Fibroblast of villous mesenchyme (primary cell): ENCODE measurements around the gene CERS4. TPM values are rescaled to one million over a fixed set of nuclear protein-coding genes. Genes with fewer than 3 reads are reported as not detected.
"Not testable (repeated sequence)": the region's sequence is repeated elsewhere in the genome, so short reads cannot be mapped to it uniquely, and the experiment has no call there.

ENCODE experiments used
- DNase-seq: peaks from one replicate; pipeline ENCODE4 v3.0.0-alpha.2; 2010; ENCODE audit warnings: low read depth
- H3K4me3 ChIP-seq: 2 replicates; pipeline ENCODE4 v1.5.1; 2011; ENCODE audit warnings: low read depth, mild to moderate bottlenecking, low read length
- total RNA-seq: library from RNA; depleted of rRNA; stranded (reverse); fragments of >200 nt; gene quantifications from 2 replicates; pipeline ENCODE4 v1.2.3, GENCODE V29; 2012
- TF ChIP-seq, protein P1 (sequence below): IDR thresholded peaks from 2 replicates; pipeline ENCODE4 v1.5.1; 2012; ENCODE audit warnings: low read depth, mild to moderate bottlenecking, low read length; ENCODE audit not compliant: insufficient read depth

The CERS4 gene
- total RNA-seq, 1 donor: 6.0 TPM

DNA sequence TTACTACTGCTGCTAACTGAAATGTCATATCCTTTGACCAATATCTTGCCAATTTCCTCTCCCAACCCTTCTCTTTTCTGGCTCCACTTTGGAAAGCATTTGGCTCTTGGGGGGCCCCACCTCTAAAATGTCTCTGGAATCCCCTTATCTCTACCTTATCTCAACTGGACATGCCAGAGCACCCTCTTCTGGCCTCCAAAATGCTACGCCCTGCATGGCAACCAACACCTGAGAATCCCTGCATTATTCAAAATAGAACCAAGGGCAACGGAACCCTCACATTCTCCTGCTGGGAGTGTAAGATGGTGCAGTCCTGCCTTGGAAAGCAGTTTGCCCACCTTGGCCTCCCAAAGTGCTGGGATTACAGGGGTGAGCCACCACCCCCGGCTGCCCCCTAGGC, 35.3 kb downstream of the CERS4 start:
- no peak overlapping the region for H3K4me3 ChIP-seq
- TF ChIP-seq, protein P1, sequence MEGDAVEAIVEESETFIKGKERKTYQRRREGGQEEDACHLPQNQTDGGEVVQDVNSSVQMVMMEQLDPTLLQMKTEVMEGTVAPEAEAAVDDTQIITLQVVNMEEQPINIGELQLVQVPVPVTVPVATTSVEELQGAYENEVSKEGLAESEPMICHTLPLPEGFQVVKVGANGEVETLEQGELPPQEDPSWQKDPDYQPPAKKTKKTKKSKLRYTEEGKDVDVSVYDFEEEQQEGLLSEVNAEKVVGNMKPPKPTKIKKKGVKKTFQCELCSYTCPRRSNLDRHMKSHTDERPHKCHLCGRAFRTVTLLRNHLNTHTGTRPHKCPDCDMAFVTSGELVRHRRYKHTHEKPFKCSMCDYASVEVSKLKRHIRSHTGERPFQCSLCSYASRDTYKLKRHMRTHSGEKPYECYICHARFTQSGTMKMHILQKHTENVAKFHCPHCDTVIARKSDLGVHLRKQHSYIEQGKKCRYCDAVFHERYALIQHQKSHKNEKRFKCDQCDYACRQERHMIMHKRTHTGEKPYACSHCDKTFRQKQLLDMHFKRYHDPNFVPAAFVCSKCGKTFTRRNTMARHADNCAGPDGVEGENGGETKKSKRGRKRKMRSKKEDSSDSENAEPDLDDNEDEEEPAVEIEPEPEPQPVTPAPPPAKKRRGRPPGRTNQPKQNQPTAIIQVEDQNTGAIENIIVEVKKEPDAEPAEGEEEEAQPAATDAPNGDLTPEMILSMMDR: no peak
- DNase-seq: no peak

DNA sequence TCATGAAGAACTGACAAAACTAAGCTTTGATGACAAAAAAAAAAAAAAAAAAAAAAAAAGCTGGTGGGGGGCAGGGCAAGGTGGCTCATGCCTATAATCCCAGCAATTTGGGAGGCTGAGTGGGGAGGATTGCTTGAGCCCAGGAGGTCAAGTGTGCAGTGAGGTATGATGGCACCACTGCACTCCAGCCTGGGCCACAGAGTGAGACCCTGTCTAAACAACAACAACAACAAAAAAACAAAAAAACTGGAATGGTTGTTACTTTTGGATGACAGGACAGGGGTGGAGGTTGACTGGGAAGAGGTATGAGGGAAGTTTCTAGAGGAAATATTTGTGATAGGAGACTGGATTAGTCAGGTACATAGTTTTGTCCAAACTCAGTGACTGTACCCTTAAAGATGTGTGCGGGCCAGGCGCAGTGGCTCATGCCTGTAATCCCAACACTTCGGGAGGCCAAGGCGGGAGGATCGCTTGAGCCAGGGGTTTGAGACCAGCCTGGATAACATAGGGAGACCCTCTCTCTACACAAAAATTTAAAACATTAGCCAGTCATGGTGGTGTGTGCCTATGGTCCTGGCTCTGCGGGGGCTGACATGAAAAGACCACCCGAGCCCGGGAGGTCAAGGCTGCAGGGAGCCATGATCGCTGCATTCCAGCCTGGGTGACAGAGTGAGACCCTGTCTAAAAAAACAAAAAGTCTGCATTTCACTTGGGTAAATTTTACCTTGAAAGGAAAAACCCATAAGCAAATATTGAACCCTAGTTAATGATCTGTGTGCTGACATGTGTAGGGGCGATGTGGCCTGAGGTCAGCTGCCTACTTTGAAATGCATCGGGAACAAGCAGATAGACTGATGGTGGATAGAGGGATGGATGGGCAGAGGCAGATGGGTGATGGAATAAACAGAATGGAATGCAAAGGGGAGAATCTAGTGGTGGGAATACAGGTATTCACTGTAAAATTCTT, 37.0 kb downstream of the CERS4 start:
- H3K4me3 ChIP-seq: no peak overlapping the region
- no peak for DNase-seq
- TF ChIP-seq, protein P1: no peak

DNA sequence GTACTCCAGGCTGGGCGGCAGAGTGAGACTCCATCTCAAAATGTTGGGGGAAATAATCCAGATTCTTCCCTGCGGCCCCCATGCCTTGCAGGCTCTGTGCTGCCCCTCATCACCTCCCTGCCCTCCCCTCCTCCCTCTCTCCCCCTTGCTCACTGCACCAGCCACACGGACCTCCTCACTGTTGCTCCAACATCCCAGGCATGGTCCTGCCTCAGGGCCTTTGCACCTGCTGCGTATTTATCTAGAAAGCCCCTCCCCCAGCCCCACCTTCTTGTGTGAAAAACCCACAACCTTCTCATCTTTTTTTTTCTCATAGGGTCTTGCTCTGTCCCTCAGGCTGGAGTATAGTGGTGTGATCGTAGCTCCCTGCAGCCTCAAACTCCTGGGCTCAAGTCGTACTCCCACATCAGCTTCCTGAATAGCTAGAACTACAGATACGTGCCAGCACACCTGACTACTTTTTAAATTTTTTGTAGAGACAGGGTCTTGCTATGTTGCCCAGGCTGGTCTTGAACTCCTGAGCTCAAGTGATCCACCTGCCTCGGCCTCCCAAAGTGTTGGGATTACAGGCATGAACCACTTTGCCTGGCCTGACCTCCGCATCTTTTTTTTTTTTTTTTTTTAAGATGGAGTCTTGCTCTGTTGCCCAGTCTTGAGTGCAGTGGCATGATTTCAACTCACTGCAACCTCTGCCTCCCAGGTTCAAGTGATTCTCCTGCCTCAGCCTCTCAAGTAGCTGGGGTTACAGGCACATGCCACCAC, 38.1 kb downstream of the CERS4 start:
- H3K4me3 ChIP-seq, DNase-seq: not testable (repeated sequence)

DNA sequence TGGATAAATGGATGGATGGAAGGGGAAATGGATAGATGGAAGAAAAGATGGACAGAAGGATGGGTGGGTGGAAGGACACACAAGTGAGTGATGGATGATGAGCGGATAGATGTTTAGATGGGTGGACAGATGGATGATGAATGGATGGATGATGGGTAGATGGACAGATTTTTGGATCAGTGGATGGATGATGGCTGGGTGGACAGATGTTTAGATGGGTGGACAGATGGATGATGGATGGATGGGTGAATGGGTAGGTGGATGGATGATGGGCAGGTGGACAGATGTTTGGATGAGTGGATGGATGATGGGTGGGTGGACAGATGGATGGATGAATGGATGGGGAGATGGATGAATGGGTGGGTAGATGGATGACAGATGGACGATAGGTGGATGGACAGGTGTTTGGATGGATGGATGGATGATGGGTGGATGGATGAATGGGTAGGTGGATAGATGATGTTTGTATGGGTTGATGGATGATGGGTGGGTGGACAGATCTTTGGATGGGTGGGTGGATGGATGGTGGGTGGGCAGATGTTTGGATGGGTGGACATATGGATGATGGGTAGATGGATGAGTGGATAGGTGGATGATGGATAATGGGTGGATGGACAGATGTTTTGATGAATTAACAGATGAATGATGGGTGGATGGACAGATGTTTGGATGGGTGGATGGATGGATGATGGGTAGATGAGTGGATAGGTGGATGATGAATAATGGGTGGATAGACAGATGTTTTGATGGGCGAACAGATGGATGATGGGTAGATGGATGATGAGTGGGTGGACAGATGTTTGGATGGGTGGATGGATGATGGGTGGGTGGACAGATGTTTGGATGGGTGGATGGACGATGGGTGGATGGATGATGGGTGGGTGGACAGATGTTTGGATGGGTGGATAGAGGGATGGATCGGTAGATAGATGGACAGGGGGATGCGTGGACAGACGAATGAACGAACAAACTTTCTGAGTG, 39.5 kb downstream of the CERS4 start:
- no peak for DNase-seq
- no peak overlapping the region for H3K4me3 ChIP-seq
- TF ChIP-seq, protein P1: no peak

DNA sequence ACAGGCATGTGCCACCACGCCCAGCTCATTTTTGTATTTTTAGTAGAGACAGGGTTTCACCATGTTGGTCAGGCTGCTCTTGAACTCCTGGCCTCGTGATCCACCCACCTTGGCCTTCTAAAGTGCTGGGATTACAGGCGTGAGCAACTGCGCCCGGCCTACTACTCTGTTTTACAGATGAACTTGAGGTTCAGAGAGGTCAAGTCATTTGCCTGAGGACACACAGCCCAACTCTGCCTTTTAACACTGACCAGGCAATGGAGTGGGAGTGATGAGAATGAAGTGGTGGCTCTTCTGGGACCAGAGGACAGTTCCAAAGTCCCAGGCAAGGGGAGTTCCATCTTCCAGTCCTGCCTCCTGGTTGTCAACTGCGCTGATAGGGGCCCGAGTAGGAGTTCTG, 41.4 kb downstream of the CERS4 start:
- DNase-seq: no peak
- no peak overlapping the region for H3K4me3 ChIP-seq
- TF ChIP-seq, protein P1: no peak

DNA sequence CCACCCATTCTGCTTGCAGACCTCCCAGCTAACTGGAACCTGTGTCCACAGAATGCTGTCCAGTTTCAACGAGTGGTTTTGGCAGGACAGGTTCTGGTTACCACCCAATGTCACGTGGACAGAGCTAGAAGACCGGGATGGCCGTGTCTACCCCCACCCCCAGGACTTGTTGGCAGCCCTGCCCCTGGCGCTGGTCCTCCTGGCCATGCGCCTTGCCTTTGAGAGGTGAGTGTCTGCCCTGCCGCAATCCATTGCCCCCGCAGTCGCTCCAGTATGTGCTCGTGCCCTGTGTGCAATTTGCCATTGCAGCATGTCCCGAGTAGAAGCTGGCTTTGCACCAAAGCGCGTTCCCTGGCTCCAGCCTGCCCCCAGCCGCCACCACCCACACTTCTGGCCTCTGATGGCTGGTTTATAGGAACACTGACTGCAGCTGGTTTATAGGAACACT, 41.9 kb downstream of the CERS4 start:
- no peak overlapping the region for H3K4me3 ChIP-seq
- peak; percentile 8 for DNase-seq
- TF ChIP-seq, protein P1: no peak
